Activated CD4-positive, CD25-positive, alpha-beta regulatory T cell treated with anti-CD3 and anti-CD28 coated beads, Interleukin-2, amount 50 U/mL, for 72 hours (primary cell): ENCODE results near the gene ADAM19.
"Not testable (repeated sequence)": the region's sequence is repeated elsewhere in the genome, so short reads cannot be mapped to it uniquely, and the experiment has no call there.

Experiments
- DNase-seq: peaks from one replicate; pipeline ENCODE4 v3.0.0; 2021

Gene ADAM19

DNA sequence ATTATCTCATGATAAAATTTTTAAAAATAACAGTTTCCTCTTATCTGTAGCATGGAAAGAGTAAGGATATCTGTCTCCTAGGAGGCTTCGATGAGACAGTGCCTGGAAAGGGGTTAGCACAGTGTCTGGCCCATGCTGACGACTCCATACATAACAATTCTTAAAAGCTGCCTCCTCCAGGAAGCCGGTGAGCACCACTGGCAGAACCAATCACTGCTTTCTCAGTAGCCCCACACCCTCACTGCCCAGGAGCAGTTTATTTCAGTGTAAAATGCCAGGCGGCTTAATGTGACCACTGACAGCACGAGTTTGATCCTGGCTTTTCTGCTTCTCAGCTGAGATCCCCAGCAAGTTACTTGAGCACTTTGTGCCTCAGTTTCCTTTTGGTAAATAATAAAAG is 116.7 kb downstream of the ADAM19 start:
- DNase-seq = no peak

DNA sequence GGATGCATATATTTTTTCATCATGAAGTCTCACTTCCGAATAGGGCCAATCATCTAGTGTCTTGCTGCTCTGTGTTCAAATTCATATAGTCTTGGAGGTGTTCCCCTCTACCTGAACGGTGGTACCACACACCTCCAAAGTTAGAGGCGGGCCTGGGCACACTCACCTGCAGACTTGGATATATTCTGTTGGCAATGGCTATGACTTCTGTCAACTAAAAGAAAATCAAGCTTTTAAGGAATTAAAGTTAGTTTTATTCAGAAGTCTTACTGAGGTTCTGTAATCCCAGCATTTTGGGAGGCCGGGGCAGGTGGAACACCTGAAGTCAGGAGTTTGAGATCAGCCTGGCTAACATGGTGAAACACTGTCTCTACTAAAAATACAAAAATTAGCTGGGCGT is 118.2 kb downstream of the ADAM19 start:
- no peak for DNase-seq

DNA sequence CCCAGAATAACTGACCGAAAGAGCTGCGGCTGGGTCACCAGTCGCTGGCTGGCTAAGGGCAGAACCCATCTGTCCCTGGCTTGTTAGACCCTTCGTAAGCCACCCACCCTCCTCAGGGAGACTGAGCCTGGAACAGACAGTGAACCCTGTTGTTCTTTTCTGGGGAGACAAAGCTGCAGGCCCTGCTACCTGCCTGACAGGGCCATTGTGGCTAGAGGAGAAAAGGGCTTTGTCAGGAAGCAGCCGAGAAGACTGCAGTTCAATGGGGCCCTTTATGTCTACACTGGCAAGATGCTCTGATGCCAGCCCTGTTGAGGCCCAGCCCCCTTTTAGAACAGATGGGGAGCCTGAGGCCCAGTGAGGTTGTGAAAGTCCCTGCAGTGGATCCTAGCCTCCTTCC is 119.3 kb downstream of the ADAM19 start:
- no peak for DNase-seq

DNA sequence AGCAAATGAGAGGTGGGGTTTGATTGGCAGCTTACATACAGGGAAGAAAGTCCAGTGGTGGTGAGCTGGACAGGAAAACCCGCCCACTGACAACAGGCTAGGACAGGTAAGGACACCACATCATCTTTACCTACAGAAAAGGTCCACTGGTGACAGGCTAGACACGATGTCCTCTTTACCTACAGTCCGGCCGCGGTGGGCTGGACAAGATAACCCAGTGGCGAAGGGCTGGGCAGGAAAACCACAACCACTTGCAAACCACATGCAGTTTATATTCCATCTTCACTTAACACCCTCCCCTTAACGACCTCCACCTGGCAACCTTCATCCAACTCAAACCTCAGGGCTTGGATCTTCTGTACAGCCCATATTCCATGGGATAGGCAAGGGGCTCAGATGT is 120.5 kb downstream of the ADAM19 start:
- no peak for DNase-seq

DNA sequence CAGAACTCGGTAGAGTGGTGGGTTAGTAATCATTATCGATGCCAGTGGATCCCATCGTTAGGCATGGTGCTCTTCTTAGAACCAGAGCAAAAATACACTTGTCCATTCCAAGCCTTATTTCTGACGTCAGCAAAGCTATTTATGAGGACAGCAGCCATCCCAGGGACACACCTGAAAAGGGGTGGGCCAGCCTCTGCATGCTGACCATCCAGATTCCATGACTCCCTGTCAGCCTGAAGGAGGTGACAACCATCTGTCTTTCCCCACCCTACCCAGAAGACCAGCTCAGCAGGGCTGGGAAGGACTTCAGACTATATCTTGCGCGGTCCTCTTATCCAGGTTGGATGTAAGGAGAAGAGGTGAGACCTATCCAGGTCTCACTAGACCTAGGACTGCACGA is 121.3 kb downstream of the ADAM19 start:
- DNase-seq = no peak

DNA sequence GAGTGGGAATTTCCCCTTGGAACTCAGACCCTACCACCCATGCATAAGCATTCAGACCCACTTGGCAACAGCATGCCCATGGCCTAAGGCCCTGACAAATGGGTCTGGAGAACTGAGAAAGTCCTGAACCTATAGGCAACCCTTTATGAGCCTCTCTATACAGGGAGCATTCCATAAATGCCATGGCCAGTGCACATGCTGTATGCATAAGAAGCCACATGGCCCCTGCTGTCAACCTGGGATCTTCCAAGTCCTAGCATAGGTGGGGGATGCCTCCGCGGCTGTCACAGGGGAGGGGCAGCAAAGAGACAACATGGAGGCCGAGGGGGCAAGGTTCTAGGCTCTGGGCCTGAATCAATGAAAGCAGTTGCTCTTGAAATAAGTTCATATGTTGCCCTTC is 123.8 kb downstream of the ADAM19 start:
- DNase-seq = no peak

DNA sequence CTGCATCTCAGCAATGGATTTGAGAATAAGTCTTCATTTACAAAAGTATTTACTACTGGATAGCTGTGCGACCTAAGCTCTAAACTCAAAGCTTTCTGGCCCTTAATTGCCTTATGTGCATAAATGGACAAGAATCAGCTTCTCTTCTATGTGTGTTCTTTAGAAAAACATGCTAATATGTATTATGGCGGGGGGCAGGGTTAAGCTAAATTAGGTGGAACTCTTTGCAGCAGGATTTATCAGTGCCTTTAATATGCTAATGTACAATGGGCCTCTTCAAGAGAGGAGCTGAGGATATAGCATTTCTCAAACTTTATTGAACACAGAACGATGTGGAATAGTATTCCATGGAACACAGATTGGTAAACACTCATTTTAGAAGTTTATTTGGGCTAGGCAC is 125.6 kb downstream of the ADAM19 start:
- no peak for DNase-seq

DNA sequence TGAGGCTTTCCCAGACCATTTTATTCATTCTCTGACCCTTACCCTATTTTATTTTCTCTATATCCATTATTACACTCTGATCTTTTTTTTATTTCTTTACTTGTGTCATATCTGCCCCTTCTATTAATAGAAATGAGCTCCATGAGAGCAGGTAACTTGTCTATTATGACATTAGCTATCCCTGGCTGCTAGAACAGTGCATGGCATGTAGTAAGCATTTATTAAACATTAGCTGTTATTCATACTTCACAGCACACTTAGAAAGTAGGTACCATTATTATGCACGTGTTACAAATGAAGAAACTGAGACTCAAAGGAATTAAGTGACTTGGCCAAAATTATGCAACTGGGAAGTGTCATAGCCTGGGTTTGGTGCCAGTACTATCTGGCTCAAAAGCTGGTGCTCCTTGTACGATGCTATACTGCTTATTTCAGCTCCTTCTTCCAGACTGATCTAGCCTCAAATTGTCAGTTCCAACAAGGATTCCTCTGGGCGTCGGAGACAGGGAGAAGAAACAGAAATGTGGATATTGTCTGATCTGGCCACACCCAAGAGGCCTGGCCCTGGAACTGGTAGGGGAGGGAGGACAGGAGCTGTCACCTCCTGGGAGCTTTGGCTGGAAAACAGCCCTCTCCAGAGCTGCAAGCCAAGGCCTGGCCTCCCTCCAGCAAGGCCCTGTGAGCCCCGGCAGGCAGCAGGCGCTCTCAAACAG is 126.4 kb downstream of the ADAM19 start:
- no peak for DNase-seq

DNA sequence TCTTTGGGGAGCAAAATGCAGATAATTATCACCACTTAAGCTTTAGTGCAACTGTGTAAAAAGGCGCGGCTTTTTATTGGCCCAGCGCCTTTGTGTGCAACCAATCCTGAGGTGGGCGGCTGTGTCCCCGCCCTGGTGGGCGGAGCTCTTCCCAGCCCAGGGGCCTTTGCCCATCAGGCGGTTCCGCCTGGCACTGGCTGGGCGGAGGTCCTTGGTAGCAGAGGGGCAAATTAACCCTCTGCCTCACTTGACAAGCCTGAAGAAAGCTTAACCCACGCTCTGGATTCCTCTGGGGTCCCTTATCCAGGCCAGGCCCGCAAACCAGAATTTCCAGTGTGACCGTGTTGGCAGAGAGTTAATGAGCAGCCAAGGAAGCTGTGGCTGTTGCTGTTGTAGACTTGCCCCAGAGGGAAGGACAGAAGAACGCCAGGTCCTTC is 128.4 kb downstream of the ADAM19 start:
- DNase-seq = no peak

DNA sequence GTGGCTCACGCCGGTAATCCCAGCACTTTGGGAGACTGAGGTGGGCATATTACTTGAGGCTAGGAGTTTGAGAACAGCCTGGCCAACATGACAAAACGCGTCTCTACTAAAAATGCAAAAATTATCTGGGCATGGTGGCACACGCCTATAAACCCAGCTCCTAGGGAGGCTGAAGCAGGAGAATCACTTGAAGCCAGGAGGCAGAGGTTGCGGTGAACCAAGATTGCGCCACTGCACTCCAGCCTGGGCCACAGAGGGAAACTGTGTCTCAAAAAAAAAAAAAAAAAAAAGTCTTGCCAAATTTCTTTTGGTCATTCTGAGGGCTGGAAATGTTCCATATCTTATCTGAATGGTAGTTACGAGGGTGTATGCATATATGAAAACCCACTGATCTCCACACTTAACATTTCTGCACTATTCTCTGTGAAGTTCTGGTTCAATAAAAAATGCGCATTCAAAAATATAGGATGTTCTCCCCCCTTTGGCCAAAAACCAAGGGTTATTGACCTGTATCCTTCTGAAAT is 129.1 kb downstream of the ADAM19 start:
- no peak for DNase-seq

DNA sequence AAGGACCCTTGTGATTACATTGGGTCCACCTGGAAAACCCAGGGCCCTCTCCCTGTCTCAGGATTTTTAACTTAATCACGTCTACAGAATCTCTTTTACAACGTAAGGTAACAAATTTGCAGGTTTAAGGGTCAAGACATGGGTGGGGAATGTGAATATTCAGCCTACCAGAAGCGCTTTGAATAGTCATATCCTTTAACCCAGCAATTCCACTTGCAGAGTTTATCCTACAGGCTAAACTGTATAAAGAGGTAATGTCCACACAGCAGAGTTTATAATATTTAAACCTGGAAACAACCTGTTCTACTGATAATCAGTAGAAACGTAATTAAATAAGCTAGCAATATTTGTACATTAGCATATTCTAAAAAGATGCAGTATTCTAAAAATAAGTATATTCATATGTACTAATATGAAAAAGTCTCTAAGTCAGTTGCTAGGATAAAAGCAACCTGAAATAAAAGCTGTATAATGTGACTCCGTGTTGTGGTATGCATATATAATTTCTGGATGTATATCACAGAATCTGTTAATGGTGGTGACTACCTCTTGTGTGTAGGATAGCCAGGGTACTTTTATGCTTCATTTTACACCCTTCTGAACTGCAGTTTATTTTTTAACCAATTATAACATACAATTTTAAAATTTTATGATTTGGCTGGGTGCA is 129.7 kb downstream of the ADAM19 start:
- DNase-seq = no peak

DNA sequence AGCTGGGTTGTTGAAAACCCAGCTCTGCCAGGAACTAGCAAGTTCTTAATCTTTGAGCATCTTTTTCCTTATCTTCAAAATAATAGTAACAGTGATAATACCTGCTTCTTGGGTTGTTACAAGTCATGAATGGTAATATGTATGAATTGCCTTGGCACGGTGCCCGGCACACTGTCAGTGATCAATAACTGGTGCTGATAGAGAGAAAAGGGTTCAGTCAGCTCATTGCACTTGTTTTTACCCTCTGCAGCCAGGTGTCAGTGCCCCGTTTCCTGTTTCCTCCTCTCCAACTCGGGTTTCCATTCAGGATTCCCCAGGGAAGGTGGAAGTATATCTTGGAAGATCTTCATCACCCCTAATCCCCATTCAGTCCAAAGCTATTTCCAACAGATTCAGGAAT is 131.4 kb downstream of the ADAM19 start:
- no peak for DNase-seq

DNA sequence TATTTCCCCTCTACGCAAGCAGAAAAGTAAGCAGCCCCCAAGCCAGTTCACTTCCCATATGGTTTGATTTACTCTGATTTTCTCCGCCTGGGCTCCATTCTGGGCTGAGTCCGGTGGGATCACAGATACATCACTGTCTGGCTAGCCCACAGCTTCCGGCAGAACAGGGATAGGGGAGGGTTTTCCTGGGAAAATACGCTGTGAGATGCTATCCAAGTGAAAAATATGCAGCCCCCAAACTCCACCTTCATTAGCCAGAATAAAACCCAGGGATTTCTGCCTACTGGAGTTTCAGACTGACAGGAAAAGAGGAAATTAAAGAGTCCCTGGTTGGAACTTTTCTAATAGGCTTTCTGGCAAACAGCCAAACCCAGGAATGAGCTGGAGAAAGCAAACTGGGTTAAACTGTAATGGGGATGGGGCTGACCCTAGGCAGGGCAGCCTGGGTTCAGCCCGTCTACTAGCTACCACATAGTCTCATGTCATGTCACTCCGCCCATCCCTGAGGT is 132.5 kb downstream of the ADAM19 start:
- DNase-seq = no peak

DNA sequence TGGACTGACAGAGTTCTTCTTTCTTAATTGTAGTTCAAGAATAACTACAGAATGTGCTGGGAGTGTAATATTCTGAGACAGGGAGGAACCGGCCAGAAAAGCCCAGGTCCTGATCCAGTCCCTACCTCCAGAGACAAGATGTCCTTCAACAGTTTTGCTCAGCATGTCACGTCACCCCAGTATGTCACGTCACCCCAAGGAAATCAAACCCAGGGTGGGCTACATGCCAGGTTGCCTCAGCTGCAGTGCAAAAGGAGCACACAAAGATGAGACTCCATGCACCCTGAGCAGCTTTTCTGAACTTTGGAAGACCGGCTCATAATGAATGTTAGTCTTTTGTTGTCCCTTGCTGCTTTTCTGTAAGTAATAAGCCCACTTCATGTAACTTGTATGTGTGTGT is 141.5 kb downstream of the ADAM19 start:
- DNase-seq = no peak

DNA sequence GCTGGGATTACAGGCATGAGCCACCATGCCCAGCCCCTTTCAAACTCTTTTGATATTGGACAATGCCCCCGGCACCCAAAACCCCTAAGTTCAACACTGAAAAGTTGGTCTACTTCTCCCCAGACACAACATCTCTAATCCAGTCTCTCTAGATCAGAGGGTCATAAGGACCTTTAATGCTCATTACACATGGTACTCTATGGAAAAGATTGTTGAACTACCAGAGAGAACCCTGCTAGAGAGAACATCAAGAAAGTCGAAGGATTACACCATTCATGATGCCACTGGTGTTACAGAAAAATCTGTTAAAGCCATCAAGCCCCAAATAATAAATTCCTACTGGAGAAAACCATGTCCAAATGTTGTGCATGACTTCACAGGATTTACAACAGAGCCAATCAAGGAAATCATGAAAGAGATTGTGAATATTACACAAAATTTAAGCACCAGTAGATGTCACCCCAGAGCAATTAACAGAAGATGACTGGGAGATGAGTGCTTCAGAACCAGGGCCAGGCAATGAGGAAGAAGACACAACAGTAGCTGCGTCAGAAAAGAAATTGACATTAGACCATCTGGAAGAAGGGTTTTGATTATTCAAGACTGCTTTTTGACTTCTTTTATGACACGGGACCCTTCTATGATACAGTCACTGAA is 143.9 kb downstream of the ADAM19 start:
- no peak for DNase-seq

DNA sequence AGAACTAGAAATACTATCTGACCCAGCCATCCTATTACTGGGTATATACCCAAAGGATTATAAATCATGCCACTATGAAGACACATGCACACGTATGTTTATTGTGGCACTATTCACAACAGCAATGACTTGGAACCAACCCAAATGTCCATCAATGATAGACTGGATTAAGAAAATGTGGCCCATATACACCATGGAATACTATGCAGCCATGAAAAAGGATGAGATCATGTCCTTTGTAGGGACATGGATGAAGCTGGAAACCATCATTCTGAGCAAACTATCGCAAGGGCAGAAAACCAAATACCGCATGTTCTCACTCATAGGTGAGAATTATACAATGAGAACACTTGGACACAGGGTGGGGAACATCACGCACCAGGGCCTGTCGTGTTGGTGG is 145.7 kb downstream of the ADAM19 start:
- not testable (repeated sequence) for DNase-seq
